Transverse colon (tissue), 4 donors: ENCODE results near the gene NBL1. TPM values are rescaled to one million over a fixed set of nuclear protein-coding genes. Genes with fewer than 3 reads are reported as not detected.

Experiments used
- DNase-seq: peaks from one replicate; pipeline ENCODE4 v3.0.0-alpha.2; 2019
- H3K27ac ChIP-seq, 4 donors: fragments of 200-600 bp; sonication (generic); 2 replicates each; pipeline ENCODE4 v1.5.1; 2016 to 2018; ENCODE audit warnings: inconsistent platforms in 4 of 4
- H3K27me3 ChIP-seq: fragments of 200-600 bp; sonication (generic); 2 replicates; pipeline ENCODE4 v1.5.1; 2017; ENCODE audit warnings: inconsistent platforms
- H3K36me3 ChIP-seq, 4 donors: fragments of 200-600 bp; sonication (generic); 2 replicates each; pipeline ENCODE4 v1.5.1; 2017 to 2019; ENCODE audit warnings: inconsistent platforms in 4 of 4
- H3K4me1 ChIP-seq, 4 donors: fragments of 200-600 bp; sonication (generic); 2 replicates each; pipeline ENCODE4 v1.5.1; 2017 to 2020; ENCODE audit warnings: inconsistent platforms in 4 of 4
- H3K4me3 ChIP-seq, 4 donors: fragments of 200-600 bp; sonication (generic); 1 replicate in 1 of 4; 2 replicates in 3 of 4; pipeline versions ENCODE4 v1.5.1 to v1.6.1; 2017 to 2019; ENCODE audit warnings: inconsistent platforms in 4 of 4
- H3K9me3 ChIP-seq, 2 donors: fragments of 200-600 bp; sonication (generic); 2 replicates each; pipeline ENCODE4 v1.5.1; 2017 to 2019; ENCODE audit warnings: inconsistent platforms in 2 of 2
- EP300 ChIP-seq: sonication (generic); formaldehyde crosslinking; IDR thresholded peaks from one replicate; pipeline ENCODE4 v1.6.1; 2017; ENCODE audit warnings: antibody characterized with exemption, low read depth
- POLR2A ChIP-seq: fragments of 450-650 bp; IDR thresholded peaks from one replicate; pipeline ENCODE4 v1.6.1; 2016; ENCODE audit warnings: antibody characterized with exemption, mild to moderate bottlenecking, moderate library complexity
- POLR2AphosphoS5 ChIP-seq, 3 donors: sonication (generic); formaldehyde crosslinking; IDR thresholded peaks; one replicate each; pipeline ENCODE4 v1.6.1; 2016; ENCODE audit warnings: antibody characterized with exemption in 3 of 3
- WGBS, 2 donors: methylation state at CpG; one replicate each; pipeline ENCODE4 v1.1.5; 2018; ENCODE audit warnings: low coverage in 1 of 2; 5-methylcytosine and 5-hydroxymethylcytosine counted together
- in situ Hi-C, 4 donors: fragments of 200-750 bp; cut with MboI; loops; one replicate each; pipeline versions ENCODE4 v1.15.0 to v1.15.1; 2017; ENCODE audit warnings: low sequenced_read_pairs in 3 of 4, low pct_ligation_motif_present in 1 of 4, low pct_unique_long_range_greater_than_20kb in 1 of 4
- intact Hi-C: fragments of 100-400 bp; cut with DNase I; formaldehyde crosslinking; loops from one replicate; pipeline ENCODE4 v1.15.1; 2023; ENCODE audit warnings: low total_unique reads
- total RNA-seq, 4 donors: library from RNA; depleted of rRNA; stranded (reverse); fragments of >200 nt; gene quantifications; one replicate each; pipeline ENCODE4 v1.1.0, GENCODE V29; 2016
- TF ChIP-seq, protein P1 (sequence below), 5 experiments: fragments of 200-600 bp in 3 of 5; fragments of 450-650 bp in 2 of 5; sonication (generic) in 3 of 5; IDR thresholded peaks; 1 replicate in 2 of 5; 2 replicates in 3 of 5; pipeline ENCODE4 v1.5.1; 2016 to 2017; ENCODE audit warnings: antibody characterized with exemption in 5 of 5, inconsistent platforms in 3 of 5, mild to moderate bottlenecking in 2 of 5, moderate library complexity in 1 of 5

Gene NBL1, protein sequence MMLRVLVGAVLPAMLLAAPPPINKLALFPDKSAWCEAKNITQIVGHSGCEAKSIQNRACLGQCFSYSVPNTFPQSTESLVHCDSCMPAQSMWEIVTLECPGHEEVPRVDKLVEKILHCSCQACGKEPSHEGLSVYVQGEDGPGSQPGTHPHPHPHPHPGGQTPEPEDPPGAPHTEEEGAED
- 100 to 1,000 TPM; 122 to 238 (median 204) TPM for total RNA-seq

DNA sequence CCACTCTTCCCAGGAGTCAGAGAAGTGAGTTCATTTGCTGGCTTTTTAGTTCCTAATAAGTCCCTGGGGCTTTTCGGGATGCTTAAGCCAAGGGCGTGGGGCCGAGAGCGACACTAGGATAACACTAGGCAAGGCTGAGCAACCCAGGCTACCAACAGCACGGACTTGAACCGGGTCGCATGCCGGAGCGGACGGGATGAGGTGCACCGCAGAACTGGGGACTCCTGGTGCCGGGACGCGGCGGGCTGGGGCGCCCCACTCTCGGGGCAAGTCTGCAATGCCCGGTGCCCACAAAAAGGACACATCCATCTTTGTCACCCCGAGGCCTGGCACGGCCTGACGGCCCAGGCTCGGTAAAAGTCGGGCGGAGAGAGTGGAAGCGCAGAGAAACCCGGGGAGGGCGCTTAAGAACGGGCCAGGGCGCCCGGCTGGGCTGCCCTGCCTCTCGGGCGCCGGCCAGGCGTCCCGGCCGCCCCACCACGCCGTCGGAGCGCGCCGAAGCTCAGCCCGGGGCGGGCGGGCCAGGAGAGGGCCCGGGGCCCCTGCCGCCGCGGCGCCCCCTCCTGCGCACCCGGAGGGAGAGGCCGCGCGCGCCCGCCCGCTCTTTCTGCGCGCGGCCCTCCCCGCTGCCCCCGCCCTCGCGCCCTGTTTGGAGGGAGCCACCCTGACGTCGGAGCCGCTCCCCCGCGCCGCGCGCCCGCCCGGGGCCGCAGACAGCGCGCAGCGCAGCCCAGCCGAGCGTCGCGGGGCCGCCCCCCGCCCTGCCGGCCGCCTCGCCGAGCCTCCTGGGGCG lies at the start of gene NBL1:
Gene NBL1, plus strand, starts transcription at position 710 of the 793 bp plus-strand sequence. CDS start 10,720 bp downstream, outside the sequence.
- peak within 1 kb of the TSS; percentile 95 to 98 (median 96) for H3K27ac ChIP-seq
- peak within 1 kb of the TSS; percentile 60 to 91 (median 77) for H3K4me3 ChIP-seq
- no peaks in the 10 kb centered on the region for H3K27me3 ChIP-seq
- WGBS, 2 donors, result 2% methylated on average over 68 of the region's 90 CpGs; no CpG with 5 or more reads in 1 of the 2 donors
- peak; percentile 84 for DNase-seq
- in situ Hi-C loops (no loop called here), intact Hi-C loops (loop anchor here (5.0 kb wide), 1 partner anchor 161 kb away; no protein-coding TSS in a partner anchor)
- H3K36me3 ChIP-seq, result no peaks in the 10 kb centered on the region
- TF ChIP-seq EP300 (no peak), POLR2AphosphoS5 (IDR thresholded peaks at IDR 0.05) (peak in 2 of 3 donors; percentile 52 to 68), POLR2A (peak; percentile 25)
- TF ChIP-seq, protein P1, sequence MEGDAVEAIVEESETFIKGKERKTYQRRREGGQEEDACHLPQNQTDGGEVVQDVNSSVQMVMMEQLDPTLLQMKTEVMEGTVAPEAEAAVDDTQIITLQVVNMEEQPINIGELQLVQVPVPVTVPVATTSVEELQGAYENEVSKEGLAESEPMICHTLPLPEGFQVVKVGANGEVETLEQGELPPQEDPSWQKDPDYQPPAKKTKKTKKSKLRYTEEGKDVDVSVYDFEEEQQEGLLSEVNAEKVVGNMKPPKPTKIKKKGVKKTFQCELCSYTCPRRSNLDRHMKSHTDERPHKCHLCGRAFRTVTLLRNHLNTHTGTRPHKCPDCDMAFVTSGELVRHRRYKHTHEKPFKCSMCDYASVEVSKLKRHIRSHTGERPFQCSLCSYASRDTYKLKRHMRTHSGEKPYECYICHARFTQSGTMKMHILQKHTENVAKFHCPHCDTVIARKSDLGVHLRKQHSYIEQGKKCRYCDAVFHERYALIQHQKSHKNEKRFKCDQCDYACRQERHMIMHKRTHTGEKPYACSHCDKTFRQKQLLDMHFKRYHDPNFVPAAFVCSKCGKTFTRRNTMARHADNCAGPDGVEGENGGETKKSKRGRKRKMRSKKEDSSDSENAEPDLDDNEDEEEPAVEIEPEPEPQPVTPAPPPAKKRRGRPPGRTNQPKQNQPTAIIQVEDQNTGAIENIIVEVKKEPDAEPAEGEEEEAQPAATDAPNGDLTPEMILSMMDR (IDR thresholded peaks at IDR 0.05), result no peak
- peaks cover 24 to 67% (median 64%) of the 10 kb centered on the region in 4 donors for H3K4me1 ChIP-seq
- H3K9me3 ChIP-seq, result no peaks in the 10 kb centered on the region

DNA sequence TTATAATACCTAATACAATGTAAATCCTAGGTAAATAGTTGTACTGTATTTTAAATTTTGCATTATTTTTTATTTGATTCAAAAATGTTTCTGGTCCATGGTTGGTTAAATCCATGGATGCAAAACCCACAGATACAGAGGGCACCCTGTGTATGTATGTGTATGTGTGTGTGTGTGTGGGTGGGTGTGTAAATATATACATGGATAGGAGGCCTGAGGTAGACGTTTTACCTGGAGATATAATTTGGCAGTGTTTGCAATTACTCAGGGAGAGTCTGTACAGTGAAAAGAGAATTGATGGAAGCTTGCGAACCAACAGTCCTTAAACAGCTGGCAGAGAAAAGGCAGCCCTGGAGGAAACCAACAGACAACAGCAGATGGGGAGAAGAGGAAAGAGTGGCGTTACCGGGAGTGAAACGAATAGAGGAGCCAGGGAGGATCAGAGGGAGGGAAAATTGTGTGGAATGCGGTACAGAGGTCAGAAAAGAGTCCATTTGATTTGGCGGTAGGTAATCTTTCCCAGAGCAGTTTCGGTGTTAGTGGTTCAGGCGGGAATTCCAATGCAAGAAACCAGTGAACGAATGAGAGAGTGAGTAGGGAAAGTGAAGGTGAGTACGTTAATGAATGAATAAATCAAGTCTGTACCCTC lies 47.9 kb upstream of the NBL1 start:
- H3K4me3 ChIP-seq, result peak overlapping the region; percentile 13 to 96 (median 79)
- WGBS, 2 donors, result 3 to 4% methylated on average over 10 to 11 of the region's 11 CpGs
- no peak for TF ChIP-seq EP300
- peak in 2 of 3 donors; percentile 5 to 16 for TF ChIP-seq POLR2AphosphoS5 (IDR thresholded peaks at IDR 0.05)
- intact Hi-C loops, result loop anchor here (2.0 to 5.0 kb wide), 2 partner anchors 51 to 109 kb away; no protein-coding TSS in a partner anchor
- peaks cover 23 to 65% (median 37%) of the 10 kb centered on the region in 4 donors for H3K4me1 ChIP-seq
- peak overlapping the region; percentile 97 to 99 (median 98) for H3K27ac ChIP-seq
- in situ Hi-C loops, result loop anchor here in 1 of 4 donors (25.0 kb wide), 1 partner anchor 109 kb away; the partner anchor contains the start of gene CAPZB
- H3K36me3 ChIP-seq, result no peaks in the 10 kb centered on the region
- no peaks in the 10 kb centered on the region for H3K9me3 ChIP-seq
- DNase-seq, result peak; percentile 32
- H3K27me3 ChIP-seq, result no peaks in the 10 kb centered on the region

DNA sequence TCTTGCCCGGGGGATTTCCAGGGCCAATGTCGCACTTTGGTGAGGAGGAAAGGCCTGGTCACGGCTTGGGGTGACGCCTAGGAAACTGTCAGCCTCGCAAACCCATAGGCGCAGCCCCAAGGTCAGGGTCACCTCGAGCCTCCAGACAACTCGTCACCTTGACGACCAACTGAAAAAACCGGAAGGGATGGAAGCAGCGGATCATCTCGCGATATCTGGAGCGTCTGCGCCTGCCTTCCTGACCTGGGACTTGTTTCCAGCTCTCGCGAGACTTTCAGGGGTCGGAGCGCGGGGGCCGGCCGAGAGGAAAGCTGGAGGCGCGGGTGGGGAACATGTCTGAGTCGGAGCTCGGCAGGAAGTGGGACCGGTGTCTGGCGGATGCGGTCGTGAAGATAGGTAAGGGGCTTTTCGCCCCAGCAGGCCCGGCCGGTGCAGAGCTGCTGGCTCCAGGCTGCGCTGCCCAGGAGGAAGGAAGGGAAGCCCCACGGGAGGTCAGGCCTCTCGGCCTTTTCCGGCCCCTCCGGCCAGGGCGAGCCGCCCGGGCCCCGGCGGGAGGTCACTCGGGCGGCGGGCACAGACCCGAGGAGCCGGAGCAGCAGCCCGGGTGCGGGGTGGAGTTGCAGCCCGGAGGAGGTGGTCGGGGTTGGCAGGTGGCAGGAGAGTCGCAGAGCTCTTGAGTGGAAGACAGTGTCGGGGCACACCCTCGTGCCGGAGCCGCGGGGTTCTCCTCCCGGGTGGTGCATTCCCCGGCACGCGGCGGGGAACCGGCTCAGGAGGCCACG lies 47.2 kb upstream of the NBL1 start:
- TF ChIP-seq, protein P1 (IDR thresholded peaks at IDR 0.05), result no peak
- TF ChIP-seq EP300 (no peak), POLR2A (peak; percentile 95), POLR2AphosphoS5 (IDR thresholded peaks at IDR 0.05) (peak; percentile 90 to 96 (median 94))
- Histone ChIP-seq H3K27ac (peak overlapping the region; percentile 97 to 99 (median 98)), H3K27me3 (no peaks in the 10 kb centered on the region), H3K4me3 (peak overlapping the region; percentile 77 to 96 (median 86)), H3K36me3 (no peaks in the 10 kb centered on the region), H3K9me3 (no peaks in the 10 kb centered on the region), H3K4me1 (peaks cover 23 to 64% (median 40%) of the 10 kb centered on the region in 4 donors)
- peak; percentile 98 for DNase-seq
- in situ Hi-C loops, result loop anchor here in 1 of 4 donors (25.0 kb wide), 1 partner anchor 110 kb away; the partner anchor contains the start of gene CAPZB
- intact Hi-C loops, result loop anchor here (2.0 to 5.0 kb wide), 2 partner anchors 50 to 110 kb away; no protein-coding TSS in a partner anchor
- 0 to 1% methylated on average over 2 to 65 of the region's 65 CpGs for WGBS, 2 donors
